ENCODE measurements around the gene TNFAIP8L2. TPM values are rescaled to one million over a fixed set of nuclear protein-coding genes. Genes with fewer than 3 reads are reported as not detected.

TNFAIP8L2 gene
- total and polyA plus RNA-seq, 8 donors = 0.16 to 3.8 (median 1.3) TPM

- H3K27ac ChIP-seq = no peak overlapping the region
- no peak for FAIRE-seq
Measured at GRCh38 chr1:151133018-151133806, 23.2 kb upstream of the TNFAIP8L2 start.

DNA sequence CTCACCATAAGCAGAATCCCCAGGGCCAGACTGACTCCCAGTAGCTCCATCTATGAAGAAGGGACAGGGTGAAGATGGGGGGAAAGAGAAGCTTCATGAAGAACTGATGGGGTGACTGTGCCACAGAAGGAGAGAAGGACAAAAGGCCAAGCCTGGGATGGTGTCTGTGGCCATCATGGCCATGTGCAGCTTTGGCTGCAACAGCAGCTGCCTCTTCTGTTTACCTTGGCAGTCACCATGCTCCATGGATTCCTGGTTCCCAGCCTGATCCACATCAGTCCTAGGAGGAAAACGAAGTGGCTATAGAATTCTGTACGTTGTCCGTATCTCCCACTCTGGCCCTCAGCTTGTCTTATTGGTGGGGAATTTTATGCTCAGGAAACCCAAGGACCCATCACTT lies 22.1 kb upstream of the TNFAIP8L2 start:
- intact Hi-C loops (cut with DNase I) = no loop called here
- no peaks in the 10 kb centered on the region for H3K4me1 ChIP-seq
- WGBS, 2 donors = 64 to 71% methylated on average over 3 of the region's 3 CpGs
- no peaks in the 10 kb centered on the region for H3K9me3 ChIP-seq
- no peak for DNase-seq
- no peak for FAIRE-seq
- TF ChIP-seq CTCF (IDR thresholded peaks at IDR 0.05) = no peak
- no peak overlapping the region for H3K4me3 ChIP-seq
- peaks cover 0 to 8% (median 0%) of the 10 kb centered on the region in 4 donors for H3K27me3 ChIP-seq
- H3K36me3 ChIP-seq = no peaks in the 10 kb centered on the region
- ATAC-seq = peak in 2 of 4 donors; percentile 47 to 59
- H3K27ac ChIP-seq = no peak overlapping the region

More at GRCh38 chr1:151133018-151133806, 23.2 kb upstream of the TNFAIP8L2 start:
- 44 to 58% methylated on average over 43 to 65 of the region's 65 CpGs for WGBS, 2 donors
- DNase-seq (peak in 2 of 6 donors; percentile 39 to 81), ATAC-seq (no peak)
- H3K36me3 ChIP-seq = no peaks in the 10 kb centered on the region
- no peaks in the 10 kb centered on the region for H3K4me1 ChIP-seq
- intact Hi-C loops (cut with DNase I) = no loop called here
- H3K27me3 ChIP-seq = peaks cover 0 to 8% (median 0%) of the 10 kb centered on the region in 4 donors
- H3K9me3 ChIP-seq = no peaks in the 10 kb centered on the region
- H3K4me3 ChIP-seq = peak overlapping the region in 1 of 4 donors; percentile 30
- TF ChIP-seq CTCF (IDR thresholded peaks at IDR 0.05) = no peak

GRCh38 chr1:151134991-151135390 lies 21.5 kb upstream of the TNFAIP8L2 start:
- no peak for TF ChIP-seq CTCF (IDR thresholded peaks at IDR 0.05)
- Histone ChIP-seq H3K27ac (no peak overlapping the region), H3K4me3 (no peak overlapping the region), H3K9me3 (no peaks in the 10 kb centered on the region), H3K4me1 (no peaks in the 10 kb centered on the region), H3K27me3 (peaks cover 0 to 8% (median 0%) of the 10 kb centered on the region in 4 donors), H3K36me3 (no peaks in the 10 kb centered on the region)
- no peak for FAIRE-seq
- ATAC-seq = no peak
- 94 to 96% methylated on average over 7 of the region's 7 CpGs for whole genome bisulfite sequencing, 2 donors
- no peak for DNase-seq
- intact Hi-C loops (cut with DNase I) = no loop called here

- no peak for DNase-seq
- no peak overlapping the region for H3K27ac ChIP-seq
- WGBS, 2 donors = 87 to 90% methylated on average over 12 of the region's 12 CpGs
- no peak overlapping the region for H3K4me3 ChIP-seq
- no peaks in the 10 kb centered on the region for H3K4me1 ChIP-seq
- no peaks in the 10 kb centered on the region for H3K36me3 ChIP-seq
- FAIRE-seq = no peak
- ATAC-seq = no peak
- TF ChIP-seq CTCF (IDR thresholded peaks at IDR 0.05) = no peak
- H3K27me3 ChIP-seq = peaks cover 0 to 8% (median 0%) of the 10 kb centered on the region in 4 donors
- no peaks in the 10 kb centered on the region for H3K9me3 ChIP-seq
- intact Hi-C loops (cut with DNase I) = no loop called here
Measured at GRCh38 chr1:151135433-151136385, 20.7 kb upstream of the TNFAIP8L2 start.

All from pancreas (tissue), 10 donors.